Umbilical cord (tissue), 2 donors: ENCODE measurements around the gene ZNF14. TPM values are rescaled to one million over a fixed set of nuclear protein-coding genes. Genes with fewer than 3 reads are reported as not detected.
"Not testable (repeated sequence)": the region's sequence is repeated elsewhere in the genome, so short reads cannot be mapped to it uniquely, and the experiment has no call there.

Source experiments
- DNase-seq: peaks from one replicate; pipeline ENCODE4 v3.0.0-alpha.2; 2015; ENCODE audit warnings: low spot score
- total RNA-seq: library from RNA; depleted of rRNA; stranded (reverse); fragments of >200 nt; gene quantifications from one replicate; pipeline ENCODE4 v1.2.3, GENCODE V29; 2014; ENCODE audit warnings: low replicate concordance; ENCODE audit not compliant: insufficient read depth

ZNF14 gene
- total RNA-seq, 1 donor from 2014 or later: 20.5 TPM

DNA sequence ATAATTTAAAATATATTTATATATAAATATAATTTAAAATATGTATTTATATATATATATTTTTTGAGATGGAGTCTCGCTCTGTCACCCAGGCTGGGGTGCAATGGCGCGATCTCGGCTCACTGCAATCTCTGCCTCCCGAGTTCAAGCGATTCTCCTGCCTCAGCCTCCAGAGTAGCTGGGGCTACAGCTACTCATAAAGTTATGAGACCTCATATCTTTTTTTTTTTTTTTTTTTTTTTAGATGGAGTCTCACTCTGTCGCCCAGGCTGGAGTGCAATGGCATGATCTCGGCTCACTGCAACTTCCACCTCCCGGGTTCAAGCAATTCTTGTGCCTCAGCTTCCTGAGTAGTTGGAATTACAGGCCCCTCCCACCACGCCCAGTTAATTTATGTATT, 43.9 kb downstream of the ZNF14 start:
- not testable (repeated sequence) for DNase-seq

DNA sequence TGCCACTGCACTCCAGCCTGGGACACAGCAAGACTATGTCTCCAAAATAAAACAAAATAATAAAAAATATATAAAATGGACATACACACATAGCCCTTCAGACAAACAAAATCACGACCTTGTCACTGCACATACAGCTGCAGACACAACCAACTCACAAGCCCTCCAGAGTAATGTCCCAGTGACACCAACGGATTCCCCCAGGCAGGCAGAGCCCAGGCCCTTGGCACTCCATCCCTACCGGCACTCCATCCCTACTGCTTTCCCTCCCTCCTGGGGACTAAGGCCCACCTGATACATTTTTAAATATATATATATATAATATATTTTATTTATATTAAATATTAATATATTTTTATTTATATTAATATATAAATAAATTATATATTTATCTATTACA, 45.8 kb downstream of the ZNF14 start:
- no peak for DNase-seq

DNA sequence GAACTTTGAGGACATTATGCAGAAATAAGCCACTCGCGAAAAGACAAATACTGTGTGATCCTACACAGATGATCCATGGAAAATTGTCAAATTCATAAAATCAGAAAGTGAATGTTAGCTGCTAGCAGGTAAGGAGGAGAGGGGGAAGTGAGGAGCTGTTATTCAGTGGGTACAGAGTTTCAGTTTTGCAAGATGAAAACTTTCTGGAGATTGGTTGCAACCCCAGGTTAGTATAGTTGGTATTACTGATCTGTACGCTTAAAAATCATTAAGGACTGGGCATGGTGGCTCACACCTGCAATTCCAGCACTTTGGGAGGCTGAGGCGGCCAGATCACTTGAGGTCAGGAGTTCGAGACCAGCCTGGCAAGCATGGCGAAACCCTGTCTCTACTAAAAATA, 46.3 kb downstream of the ZNF14 start:
- DNase-seq: no peak

DNA sequence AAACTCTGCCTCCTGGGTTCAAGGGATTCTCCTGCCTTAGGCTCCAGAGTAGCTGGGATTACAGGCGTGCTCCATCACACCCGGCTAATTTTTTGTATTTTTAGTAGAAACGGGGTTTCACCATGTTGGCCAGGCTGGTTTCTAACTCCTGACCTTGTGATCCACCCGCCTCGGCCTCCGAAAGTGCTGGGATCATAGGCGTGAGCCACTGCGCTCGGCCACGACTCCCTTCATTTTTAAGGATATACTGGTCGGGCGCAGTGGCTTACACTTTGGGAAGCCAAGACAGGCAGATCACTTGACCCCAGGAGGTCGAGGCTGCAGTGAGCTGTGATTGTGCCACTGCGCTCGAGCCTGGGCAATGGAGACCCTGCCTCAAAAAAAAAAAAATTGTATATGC, 46.8 kb downstream of the ZNF14 start:
- not testable (repeated sequence) for DNase-seq

DNA sequence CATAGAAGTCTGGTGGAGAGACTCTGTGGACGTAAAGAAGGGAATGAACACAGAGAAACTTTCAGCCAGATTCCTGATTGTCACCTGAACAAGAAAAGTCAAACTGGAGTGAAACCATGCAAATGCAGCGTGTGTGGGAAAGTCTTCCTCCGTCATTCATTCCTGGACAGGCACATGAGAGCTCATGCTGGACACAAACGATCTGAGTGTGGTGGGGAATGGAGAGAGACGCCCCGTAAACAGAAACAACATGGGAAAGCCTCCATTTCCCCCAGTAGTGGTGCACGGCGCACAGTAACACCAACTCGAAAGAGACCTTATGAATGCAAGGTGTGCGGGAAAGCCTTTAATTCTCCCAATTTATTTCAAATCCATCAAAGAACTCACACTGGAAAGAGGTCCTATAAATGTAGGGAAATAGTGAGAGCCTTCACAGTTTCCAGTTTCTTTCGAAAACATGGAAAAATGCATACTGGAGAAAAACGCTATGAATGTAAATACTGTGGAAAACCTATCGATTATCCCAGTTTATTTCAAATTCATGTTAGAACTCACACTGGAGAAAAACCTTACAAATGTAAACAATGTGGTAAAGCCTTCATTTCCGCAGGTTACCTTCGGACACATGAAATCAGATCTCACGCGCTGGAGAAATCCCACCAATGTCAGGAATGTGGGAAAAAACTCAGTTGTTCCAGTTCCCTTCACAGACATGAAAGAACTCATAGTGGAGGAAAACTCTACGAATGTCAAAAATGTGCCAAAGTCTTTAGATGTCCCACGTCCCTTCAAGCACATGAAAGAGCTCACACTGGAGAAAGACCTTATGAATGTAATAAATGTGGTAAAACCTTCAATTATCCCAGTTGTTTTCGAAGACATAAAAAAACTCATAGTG, 53.5 kb downstream of the ZNF14 start:
- DNase-seq: no peak

GRCh38 chr19:19677579-19677978, 55.3 kb downstream of the ZNF14 start:
- no peak for DNase-seq

DNA sequence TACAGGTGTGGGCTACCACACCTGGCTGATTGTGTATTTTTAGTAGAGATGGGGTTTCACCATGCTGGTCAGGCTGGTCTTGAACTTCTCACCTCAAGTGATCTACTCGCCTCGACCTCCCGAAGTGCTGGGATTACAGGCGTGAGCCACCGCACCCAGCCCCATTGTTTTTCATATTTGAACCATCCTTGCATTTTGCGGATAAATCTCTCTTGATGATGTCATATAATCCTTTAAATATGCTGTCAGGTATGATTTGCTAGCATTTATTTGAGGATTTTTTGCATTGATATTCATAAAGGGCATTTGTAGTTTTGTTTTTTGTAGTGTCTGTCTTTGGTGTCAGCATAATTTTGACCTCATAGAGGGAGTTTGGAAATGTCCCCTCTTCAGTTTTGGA, 58.6 kb downstream of the ZNF14 start:
- no peak for DNase-seq

GRCh38 chr19:19672816-19673215, 60.1 kb downstream of the ZNF14 start:
- DNase-seq: no peak

GRCh38 chr19:19670070-19670551, 62.8 kb downstream of the ZNF14 start:
- no peak for DNase-seq

- DNase-seq: peak; percentile 94
These were observed 64.5 kb downstream of the ZNF14 start, which contains the start of gene ZNF101 for GRCh38 chr19:19668230-19669012. Gene ZNF101 (plus strand): TSS chr19:19668839. CDS start chr19:19668964, 125 bp downstream.

DNA sequence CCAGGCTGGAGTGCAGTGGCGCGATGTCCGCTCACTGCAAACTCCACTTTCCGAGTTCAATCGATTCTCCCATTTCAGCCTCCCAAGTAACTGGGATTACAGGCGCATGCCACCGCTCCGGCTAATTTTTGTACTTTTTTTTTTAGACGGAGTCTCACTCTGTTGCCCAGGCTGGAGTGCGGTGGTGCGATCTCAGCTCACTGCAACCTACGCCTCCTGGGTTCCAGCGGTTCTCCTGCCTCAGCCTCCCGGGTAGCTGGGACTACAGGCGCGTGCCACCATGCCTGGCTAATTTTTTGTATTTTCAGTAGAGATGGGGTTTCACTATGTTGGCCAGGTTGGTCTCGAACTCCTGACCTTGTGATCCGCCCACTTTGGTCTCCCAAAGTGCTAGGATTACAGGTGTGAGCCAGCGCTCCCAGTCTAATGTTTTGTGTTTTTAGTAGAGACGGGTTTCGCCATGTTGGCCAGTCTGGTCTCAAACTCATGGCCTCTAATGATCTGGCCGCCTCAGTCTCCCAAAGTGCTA, 67.4 kb downstream of the ZNF14 start:
- DNase-seq: not testable (repeated sequence)

DNA sequence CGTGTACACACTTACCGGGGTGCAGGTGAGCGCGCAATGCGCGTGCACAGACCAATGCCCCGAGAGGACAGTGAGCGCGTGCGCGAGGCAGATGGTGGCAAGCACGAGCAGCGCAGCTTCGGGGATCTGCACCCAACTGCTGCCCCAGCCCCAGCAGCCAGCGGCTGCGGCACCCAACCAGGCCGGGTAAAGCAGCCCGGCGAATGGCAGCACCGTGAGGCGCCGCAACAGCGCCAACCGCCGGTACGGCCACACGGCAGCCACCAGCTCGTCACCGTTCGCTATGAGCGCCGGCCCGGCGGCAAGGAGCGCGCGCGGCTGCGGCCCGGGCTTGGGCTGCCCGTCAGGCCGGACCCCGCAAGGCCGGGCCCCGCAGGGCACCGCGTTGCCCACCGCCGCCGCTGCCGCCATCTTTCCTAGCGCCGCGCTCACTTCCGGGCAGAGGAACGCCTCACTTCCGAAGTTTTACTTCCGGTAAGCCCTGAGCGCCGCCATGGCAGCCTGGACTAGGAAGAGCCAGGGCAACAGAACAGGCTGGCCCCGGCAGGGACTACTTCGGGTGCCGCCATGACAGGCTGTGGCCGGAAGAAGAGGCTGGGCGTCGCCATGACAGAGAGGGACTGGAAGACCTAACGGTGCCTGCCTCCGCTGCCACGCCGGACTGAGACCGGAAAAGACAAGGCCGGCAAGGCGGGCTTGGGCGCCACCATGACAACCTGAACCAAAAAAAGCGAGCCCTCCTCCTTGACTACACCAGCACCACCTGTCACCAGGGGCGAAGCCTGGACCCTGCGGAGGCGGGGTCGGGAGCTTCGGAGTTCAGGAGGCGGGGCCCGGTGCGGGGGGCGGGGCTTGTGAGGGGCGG, 69.4 kb downstream of the ZNF14 start, which contains the start of gene ATP13A1:
Gene ATP13A1, minus strand, starts transcription at position 421 of the 865 bp plus-strand sequence. Its CDS starts 10 bp downstream, at position 411.
- peak; percentile 99 for DNase-seq

DNA sequence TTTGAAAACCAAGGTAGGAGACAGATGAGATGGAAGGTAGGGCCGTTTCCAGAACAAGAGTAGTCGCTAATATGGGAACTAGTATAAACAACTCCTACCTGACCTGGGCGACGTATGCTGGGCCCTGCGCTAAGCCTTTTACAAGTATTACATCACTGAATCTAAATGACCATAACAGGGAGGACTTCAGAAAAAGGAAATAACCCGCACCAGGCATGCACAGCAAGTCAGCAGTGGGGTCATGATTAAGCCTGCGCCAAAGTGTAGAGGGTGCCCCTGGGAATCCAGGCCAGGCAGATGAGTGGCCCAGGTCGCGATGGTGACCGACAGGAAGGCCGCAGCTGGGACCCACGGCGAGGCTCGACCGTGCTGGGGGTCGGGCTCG, 70.0 kb downstream of the ZNF14 start:
- DNase-seq: no peak

- no peak for DNase-seq
These were observed 70.6 kb downstream of the ZNF14 start for GRCh38 chr19:19662344-19662743.

- no peak for DNase-seq
These were observed 71.1 kb downstream of the ZNF14 start for GRCh38 chr19:19661675-19662251.

DNA sequence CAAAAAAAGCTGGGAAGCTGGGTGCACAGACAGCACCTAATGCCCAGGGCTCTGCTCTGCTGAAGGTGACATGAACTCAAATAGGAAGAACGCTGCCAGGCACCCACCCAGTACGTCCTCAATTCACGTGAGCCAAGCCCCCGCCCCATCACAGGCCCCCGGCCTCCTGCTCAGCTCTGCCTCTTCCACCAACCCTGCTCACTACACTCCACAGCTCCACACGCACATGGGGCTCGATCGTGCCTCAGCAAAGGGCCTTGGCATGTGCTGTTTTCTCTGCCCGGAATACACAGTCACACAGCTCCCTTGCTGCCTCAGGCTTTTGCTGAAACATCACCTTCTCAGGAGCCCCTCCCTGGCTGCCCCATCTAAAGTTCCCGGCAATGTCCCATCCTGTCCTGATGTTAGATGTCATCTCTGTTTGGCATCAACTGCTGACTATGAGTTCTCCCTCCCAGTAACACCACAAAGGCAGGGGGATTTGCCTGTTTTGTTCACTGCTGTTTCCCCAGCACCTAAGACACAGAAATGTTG, 71.7 kb downstream of the ZNF14 start:
- no peak for DNase-seq
